Stimulated activated CD4-positive, alpha-beta T cell treated with anti-CD3 and anti-CD28 coated beads, Interleukin-12 subunit alpha, Interleukin-12 subunit beta, amount 100 ng/mL, for 48 hours (primary cell): ENCODE data around the gene STAP2.

ENCODE experiments used
- DNase-seq, 3 donors: peaks; one replicate each; pipeline ENCODE4 v3.0.0-alpha.2; 2020; ENCODE audit warnings: low read depth in 2 of 3, low spot score in 1 of 3

STAP2 gene

DNA sequence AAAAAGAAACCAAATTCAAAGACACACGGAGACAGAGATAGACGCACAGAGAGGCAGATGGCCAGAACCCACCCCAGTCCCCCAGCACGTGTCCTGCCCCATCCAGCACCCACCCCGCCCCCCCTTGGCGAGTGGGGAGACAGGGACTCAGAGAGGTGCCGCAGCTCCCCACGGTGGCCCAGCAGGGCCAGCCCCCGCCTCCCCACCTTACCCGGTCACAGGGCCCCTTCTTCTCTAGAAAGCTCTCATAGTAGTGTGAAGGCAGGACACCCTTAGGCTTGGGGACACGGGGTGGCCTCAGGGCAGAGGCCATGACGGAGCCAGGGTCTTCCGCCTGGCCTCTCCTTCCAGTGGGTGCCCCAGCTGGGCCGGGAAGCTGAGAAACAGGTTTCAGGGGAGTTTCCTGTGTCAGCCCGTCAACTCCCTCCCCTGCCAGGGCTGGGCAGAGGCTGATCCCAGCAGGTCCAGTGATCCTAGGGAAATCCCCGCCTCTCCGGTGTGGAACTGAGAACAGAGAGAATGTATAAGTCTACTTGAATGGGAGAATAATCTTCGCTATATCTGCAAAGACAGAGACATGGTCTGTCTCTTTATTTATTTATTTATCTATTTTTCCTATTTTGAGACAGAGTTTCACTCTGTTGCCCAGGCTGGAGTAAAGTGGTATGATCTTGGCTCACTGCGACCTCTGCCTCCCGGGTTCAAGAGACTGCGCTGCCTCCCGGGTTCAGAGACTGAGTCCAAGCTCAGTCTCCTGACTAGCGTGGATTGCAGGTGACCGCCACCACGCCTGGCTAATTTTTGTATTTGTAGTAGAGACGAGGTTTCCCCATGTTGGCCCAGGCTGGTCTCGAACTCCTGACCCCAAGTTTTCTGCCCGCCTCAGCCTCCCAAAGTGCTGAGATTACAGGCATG is at the start of gene STAP2:
Gene STAP2 (minus strand): TSS at position 387 of the 915 bp plus-strand sequence. CDS start 74 bp downstream, at position 313.
- no peak for DNase-seq

- DNase-seq = no peak
These were observed 47.6 kb upstream of the STAP2 start for GRCh38 chr19:4386041-4386782.

GRCh38 chr19:4385291-4386040 is 46.8 kb upstream of the STAP2 start:
- no peak for DNase-seq

- DNase-seq = peak in 2 of 3 donors; percentile 18 to 22
These were observed 41.7 kb upstream of the STAP2 start for GRCh38 chr19:4380254-4380727.

DNA sequence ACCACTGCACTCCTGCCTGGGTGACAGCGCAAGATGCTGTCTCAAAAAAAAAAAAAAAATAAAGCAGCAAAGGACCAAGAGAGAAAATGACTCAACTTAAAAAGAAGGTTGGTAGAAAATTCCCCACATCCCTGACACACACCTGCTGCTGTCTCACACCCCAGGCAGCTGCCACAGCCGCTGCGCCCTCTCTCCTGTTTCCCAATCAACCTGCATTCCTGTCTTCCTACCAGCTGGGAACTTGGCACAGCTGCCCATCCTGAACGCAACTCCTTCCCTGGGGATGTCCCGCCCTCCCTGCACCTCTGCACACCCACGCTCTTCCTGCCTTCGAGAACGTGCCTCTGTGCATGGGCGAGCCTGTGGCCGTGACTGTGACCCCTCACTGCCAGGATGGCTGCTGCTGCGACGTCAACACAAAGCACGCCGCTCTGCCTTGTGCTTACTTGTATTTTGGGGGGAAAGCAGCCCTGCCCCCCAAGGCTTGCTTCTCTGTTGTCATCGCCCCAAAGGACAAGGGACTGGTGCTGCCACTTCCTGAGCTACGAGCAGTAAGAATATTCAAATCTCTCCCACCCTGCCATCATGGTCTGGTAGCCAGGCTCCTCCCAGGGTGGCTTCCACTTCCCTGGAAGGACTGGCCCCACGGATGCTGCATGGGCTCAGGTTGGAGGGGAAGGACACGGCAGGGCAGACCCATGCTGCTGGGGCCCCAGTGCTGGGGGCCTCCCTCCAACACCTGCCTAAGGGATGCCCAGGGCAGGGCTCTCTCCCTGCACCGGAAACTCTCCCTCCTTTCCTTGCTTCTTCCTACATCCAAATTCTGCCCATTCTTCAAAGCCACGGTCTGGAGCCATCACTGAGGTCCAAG is 41.0 kb upstream of the STAP2 start:
- DNase-seq = peak in 2 of 3 donors; percentile 22 to 28

DNA sequence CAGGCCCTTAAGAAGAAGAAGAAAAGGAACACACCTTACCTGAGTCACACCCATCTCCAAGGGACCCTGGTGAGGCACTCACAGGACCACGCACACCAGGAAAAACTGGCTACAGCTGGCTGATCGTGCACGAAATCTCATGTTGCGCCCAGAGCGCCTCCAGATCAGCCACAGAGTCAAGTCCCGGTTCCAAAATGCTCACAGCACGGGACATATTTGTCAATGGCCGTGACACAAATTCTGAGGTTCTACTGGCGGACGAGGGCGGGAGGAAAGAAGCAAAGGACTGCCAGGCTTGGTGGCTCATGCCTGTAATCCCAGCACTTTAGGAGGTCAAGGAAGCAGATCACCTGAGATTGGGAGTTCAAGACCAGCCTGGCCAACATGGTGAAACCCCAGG is 40.3 kb upstream of the STAP2 start:
- no peak for DNase-seq

DNA sequence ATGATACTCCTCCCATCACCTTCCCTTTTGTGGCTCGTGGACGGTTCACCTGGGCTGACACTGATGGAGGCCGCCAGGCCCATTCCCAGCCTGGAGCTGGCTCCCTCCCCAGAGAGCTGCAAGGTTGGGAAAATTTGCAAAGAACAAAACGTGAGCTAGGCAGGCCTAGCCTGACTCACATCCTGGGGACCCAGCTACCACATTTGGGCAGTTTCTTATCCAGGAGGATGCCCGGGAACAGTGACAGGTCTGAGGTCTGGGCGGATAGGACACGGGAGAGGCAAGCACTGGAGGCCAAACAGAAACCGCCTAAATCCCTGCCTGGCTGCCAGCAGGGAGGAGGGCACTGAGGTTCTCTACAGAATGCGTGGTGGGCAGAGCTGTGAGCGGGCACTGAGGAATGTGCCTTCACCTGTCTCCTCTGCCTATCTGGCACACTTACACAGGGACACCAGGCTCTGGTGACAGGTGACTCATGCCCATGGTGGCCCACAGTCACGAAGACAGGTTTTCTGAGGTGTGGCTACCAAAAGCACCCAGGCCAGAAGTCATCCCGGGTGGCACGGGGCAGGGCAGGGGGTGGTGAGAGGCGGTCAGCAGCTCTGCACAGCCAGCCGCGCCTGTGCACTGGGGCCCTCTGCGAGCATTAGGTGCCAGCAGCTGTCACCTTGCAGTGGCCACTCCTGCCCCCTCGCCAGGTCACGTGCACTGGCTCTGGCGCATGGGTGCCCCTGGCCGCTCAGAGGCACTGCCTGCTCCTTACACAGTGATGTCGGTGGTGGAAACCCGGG is 38.6 kb upstream of the STAP2 start:
- DNase-seq = no peak

DNA sequence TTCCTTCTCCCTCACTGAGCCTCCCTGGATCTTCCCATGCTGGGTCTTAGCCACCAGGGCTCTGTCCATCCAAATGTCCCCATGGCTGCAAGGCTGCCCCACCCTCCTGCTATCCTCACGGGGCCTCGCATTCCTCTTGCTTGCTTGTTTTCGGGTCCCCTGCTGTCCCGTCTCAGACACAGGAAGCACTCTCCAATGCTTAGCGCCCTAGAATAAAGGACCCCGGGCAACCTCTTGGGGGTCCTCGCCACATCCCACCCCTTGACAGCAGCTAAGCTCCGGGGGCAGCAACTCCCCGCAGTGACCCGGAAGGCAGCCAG is 38.0 kb upstream of the STAP2 start:
- no peak for DNase-seq

GRCh38 chr19:4376028-4376670 is 37.5 kb upstream of the STAP2 start:
- DNase-seq = no peak

GRCh38 chr19:4375164-4376027 is 36.8 kb upstream of the STAP2 start:
- no peak for DNase-seq

DNA sequence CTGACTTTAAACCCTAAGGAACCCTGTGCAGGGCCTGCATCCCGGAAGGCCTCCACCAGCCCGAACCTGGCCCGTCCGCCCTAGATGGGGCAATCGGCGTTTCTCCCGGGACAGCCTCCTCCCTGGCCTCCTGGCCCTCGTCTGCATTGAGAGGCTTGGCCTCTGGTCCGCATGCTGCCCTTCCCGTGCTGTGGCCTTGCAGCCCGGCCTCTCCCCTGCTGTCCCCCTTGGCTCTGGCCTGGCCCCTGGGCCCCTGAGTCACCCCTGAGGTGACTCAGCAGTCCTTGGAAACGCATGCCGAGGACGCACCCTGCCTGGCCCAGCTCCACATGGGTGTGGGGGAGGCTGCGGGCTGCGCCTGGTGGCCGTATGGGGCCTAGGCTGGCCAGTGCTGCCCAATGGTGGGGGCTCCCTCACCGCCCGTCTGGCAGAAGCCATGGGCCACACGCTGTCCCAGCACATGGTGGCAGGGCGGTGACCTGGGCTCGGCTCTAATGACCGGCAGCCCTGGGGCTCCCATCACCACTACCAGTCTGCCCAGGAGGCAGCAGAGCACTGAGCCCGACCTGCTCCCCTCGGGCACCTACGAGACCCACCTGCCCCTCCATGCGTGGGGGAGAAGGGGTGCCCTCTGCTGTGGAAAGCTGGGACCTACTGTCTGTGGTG is 36.0 kb upstream of the STAP2 start:
- no peak for DNase-seq

DNA sequence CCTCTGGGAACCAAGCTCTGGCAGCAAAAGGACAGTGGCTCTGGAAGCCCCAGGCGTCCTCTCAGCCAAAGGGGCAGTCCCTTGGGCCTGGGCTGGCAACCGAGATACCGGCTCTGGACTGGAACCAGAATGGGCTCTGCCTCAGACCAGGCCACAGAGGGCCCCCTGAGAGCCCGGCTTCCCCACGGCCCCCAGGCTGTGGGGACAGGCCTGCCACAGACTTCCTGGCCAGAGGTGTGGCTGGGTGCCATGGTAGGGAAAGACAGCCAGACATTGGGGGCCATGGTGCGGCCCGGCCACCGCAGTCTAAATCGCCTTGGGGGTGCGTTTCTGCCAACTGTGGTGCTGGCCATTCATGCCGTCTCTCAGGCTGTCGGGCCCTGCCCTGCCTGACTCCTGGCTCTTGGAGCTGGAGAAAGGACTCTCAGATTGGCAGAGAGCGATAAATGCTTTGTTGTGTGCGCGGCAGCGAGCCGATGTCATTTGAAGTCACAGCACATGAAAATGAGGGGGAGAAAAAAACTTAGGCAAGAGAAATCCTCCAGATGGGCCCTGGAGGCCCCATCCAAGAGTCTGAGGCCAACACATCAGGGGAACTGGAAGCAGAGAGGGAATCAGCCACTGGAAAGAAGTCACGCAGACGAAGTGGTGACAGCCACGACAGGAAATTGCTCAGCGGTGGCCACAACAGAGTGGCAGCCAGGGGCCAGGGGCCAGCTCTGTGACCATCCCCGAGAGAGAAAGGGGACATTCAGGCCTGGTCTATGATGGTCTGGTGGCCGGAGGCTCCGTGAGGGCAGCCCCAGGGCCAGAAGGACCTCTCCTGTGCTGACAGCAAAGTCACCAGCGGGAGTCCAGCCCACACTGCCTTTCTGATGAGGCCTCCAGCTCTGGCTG is 35.2 kb upstream of the STAP2 start:
- DNase-seq = no peak

GRCh38 chr19:4373013-4373367 is 34.4 kb upstream of the STAP2 start:
- DNase-seq = no peak

DNA sequence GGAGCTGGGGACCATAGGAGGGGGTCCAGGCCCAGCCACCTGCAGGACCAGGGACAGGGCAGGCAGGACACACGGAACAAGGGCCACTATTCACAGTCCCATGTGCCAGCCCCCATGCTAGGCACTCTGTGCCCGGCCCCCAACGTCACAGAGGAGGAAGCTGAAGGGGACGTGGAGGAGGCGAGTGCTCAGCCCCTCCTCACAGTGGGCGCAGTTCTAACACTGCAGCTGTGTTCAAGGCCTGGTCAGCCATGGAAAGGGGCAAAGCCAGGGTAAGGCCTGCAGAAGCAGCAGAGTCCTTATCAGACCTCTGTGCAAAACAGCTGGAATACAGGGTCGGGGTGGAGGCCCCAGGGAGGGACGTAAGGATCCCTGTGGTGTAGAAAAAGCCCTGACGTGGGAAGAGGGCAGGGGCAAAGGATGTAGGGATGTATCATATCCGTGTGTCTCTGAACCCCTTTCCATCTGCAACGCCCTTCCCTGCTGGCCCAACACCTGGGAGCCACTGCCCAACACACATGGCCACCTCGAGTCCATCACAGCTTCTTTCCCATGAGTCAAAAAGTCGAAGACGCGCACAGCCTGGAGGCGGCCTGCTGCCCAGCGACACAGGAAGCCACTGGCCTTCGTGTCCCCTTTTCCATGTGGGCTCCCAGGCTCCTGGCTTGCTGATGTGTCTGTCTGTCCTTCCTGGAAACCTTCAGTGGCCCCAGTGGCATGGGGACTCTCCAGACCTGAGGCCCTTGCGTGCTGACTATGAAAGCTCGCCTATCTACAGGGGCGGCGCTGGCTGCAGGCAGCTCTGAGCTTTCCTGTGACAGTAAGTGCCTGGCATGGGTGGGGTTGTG is 33.8 kb upstream of the STAP2 start:
- no peak for DNase-seq

- DNase-seq = no peak
These were observed 32.9 kb upstream of the STAP2 start for GRCh38 chr19:4371247-4372164.
